ENCODE results near the gene NRCAM.
"Not testable (repeated sequence)": the region's sequence is repeated elsewhere in the genome, so short reads cannot be mapped to it uniquely, and the experiment has no call there.

The NRCAM gene

GRCh38 chr7:108259447-108259846, 196.8 kb downstream of the NRCAM start:
- FAIRE-seq: not testable (repeated sequence)

GRCh38 chr7:108257954-108258353, 198.3 kb downstream of the NRCAM start:
- FAIRE-seq: no peak
- no peak for DNase-seq (ENCODE audit: insufficient read length, low spot score)

More at GRCh38 chr7:108259447-108259846, 196.8 kb downstream of the NRCAM start:
- not testable (repeated sequence) for DNase-seq (ENCODE audit: insufficient read length, low spot score)

GRCh38 chr7:108254259-108254658, 202.0 kb downstream of the NRCAM start:
- DNase-seq (ENCODE audit: insufficient read length, low spot score) (no peak), FAIRE-seq (no peak)

- FAIRE-seq: no peak
- DNase-seq (ENCODE audit: insufficient read length, low spot score): no peak
These were observed 202.8 kb downstream of the NRCAM start for GRCh38 chr7:108253275-108254044.

GRCh38 chr7:108252177-108252576, 204.1 kb downstream of the NRCAM start:
- DNase-seq (ENCODE audit: insufficient read length, low spot score): no peak
- no peak for FAIRE-seq

GRCh38 chr7:108251700-108252099, 204.5 kb downstream of the NRCAM start:
- DNase-seq (ENCODE audit: insufficient read length, low spot score): no peak
- no peak for FAIRE-seq

- FAIRE-seq (no peak), DNase-seq (ENCODE audit: insufficient read length, low spot score) (no peak)
These were observed 206.8 kb downstream of the NRCAM start for GRCh38 chr7:108249453-108249852.

- FAIRE-seq (no peak), DNase-seq (ENCODE audit: insufficient read length, low spot score) (no peak)
These were observed 207.4 kb downstream of the NRCAM start for GRCh38 chr7:108248821-108249220.

GRCh38 chr7:108248418-108248817, 207.8 kb downstream of the NRCAM start:
- no peak for FAIRE-seq
- no peak for DNase-seq (ENCODE audit: insufficient read length, low spot score)

- FAIRE-seq (no peak), DNase-seq (ENCODE audit: insufficient read length, low spot score) (no peak)
These were observed 208.6 kb downstream of the NRCAM start for GRCh38 chr7:108247614-108248013.

GRCh38 chr7:108246227-108246837, 209.9 kb downstream of the NRCAM start:
- DNase-seq (ENCODE audit: insufficient read length, low spot score) (no peak), FAIRE-seq (no peak)

- DNase-seq (ENCODE audit: insufficient read length, low spot score): no peak
- peak; percentile 42 for FAIRE-seq
These were observed 210.6 kb downstream of the NRCAM start for GRCh38 chr7:108245523-108246226.

- no peak for DNase-seq (ENCODE audit: insufficient read length, low spot score)
- FAIRE-seq: no peak
These were observed 212.1 kb downstream of the NRCAM start for GRCh38 chr7:108244110-108244509.

GRCh38 chr7:108239501-108240225, 216.6 kb downstream of the NRCAM start:
- DNase-seq (ENCODE audit: insufficient read length, low spot score) (no peak), FAIRE-seq (no peak)

GRCh38 chr7:108236681-108237415, 219.4 kb downstream of the NRCAM start:
- DNase-seq (ENCODE audit: insufficient read length, low spot score) (no peak), FAIRE-seq (peak; percentile 35)

- no peak for FAIRE-seq
- no peak for DNase-seq (ENCODE audit: insufficient read length, low spot score)
These were observed 220.7 kb downstream of the NRCAM start for GRCh38 chr7:108235451-108236061.

- FAIRE-seq (peak; percentile 62), DNase-seq (ENCODE audit: insufficient read length, low spot score) (no peak)
These were observed 221.2 kb downstream of the NRCAM start for GRCh38 chr7:108234971-108235450.

- no peak for FAIRE-seq
These were observed 222.0 kb downstream of the NRCAM start for GRCh38 chr7:108234281-108234680.

GRCh38 chr7:108232076-108232475, 224.2 kb downstream of the NRCAM start:
- FAIRE-seq (no peak), DNase-seq (ENCODE audit: insufficient read length, low spot score) (no peak)

More at GRCh38 chr7:108234281-108234680, 222.0 kb downstream of the NRCAM start:
- DNase-seq (ENCODE audit: insufficient read length, low spot score): no peak

- no peak for FAIRE-seq
- no peak for DNase-seq (ENCODE audit: insufficient read length, low spot score)
These were observed 225.0 kb downstream of the NRCAM start for GRCh38 chr7:108231221-108231620.
